ENCODE results near the gene ZFYVE9. TPM values are rescaled to one million over a fixed set of nuclear protein-coding genes. Genes with fewer than 3 reads are reported as not detected.

ZFYVE9 gene
- total and polyA plus RNA-seq, 2 experiments from 2014 or later, result 7.1 to 30.3 TPM

Other genes starting within 250 kb of the ZFYVE9 start
- 2.7 and 6.9 TPM in 2 replicates for gene RAB3B, start 151.4 kb upstream of the ZFYVE9 start, total RNA-seq
- 1.5 and 4.2 TPM in 2 replicates for gene RAB3B, start 151.4 kb upstream of the ZFYVE9 start, polyA plus RNA-seq
- gene KTI12, start 108.3 kb upstream of the ZFYVE9 start, total RNA-seq, result 6.2 and 11.9 TPM in 2 replicates
- 6.6 and 11.0 TPM in 2 replicates for gene KTI12, start 108.3 kb upstream of the ZFYVE9 start, polyA plus RNA-seq
- 48.8 and 51.9 TPM in 2 replicates for gene TXNDC12, start 86.9 kb upstream of the ZFYVE9 start, total RNA-seq
- gene TXNDC12, start 86.9 kb upstream of the ZFYVE9 start, polyA plus RNA-seq, result 58.0 and 62.4 TPM in 2 replicates
- 51.1 and 66.0 TPM in 2 replicates for gene BTF3L4, start 85.8 kb upstream of the ZFYVE9 start, total RNA-seq
- gene BTF3L4, start 85.8 kb upstream of the ZFYVE9 start, polyA plus RNA-seq, result 108 and 137 TPM in 2 replicates
- gene CC2D1B, start 224.1 kb downstream of the ZFYVE9 start, total RNA-seq, result 15.0 and 16.8 TPM in 2 replicates
- gene CC2D1B, start 224.1 kb downstream of the ZFYVE9 start, polyA plus RNA-seq, result 4.8 and 14.4 TPM in 2 replicates

Data from cardiac muscle cell (in vitro differentiated cells and primary cell).